MM.1S (cell line): ENCODE data around the gene TGIF1.
"Not testable (repeated sequence)": the region's sequence is repeated elsewhere in the genome, so short reads cannot be mapped to it uniquely, and the experiment has no call there.

Experiments used
- EZH2 ChIP-seq: fragments of 300-600 bp; sonication (generic); optimal IDR thresholded peaks from 2 replicates; pipeline ENCODE3; 2017; ENCODE audit warnings: low read depth, mild to moderate bottlenecking, antibody characterized with exemption, low read length, mixed read lengths
- TF ChIP-seq, protein P1 (sequence below): fragments of 300-600 bp; sonication (generic); IDR thresholded peaks from 2 replicates; pipeline ENCODE4 v1.5.1; 2016; ENCODE audit warnings: antibody characterized with exemption, low read length, mixed read lengths

DNA sequence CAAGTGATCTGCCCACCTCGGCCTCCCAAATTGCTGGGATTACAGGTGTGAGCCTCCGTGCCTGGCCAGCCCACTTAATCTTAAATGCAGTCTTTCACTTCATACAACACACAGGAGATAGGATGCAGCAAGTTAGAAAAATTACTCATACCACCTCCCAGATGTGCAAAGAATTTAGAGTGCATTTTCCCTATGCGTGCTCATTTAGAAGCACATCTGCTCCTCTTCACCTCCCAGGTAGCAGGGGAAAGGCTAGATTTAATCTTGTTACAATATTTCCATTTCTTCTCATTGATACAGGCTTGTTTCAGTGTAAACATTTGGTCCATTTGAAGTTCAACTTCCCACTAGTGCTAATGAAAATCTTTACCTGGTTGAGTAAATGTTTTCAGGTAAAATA is 39.1 kb upstream of the TGIF1 start:
- TF ChIP-seq, protein P1, sequence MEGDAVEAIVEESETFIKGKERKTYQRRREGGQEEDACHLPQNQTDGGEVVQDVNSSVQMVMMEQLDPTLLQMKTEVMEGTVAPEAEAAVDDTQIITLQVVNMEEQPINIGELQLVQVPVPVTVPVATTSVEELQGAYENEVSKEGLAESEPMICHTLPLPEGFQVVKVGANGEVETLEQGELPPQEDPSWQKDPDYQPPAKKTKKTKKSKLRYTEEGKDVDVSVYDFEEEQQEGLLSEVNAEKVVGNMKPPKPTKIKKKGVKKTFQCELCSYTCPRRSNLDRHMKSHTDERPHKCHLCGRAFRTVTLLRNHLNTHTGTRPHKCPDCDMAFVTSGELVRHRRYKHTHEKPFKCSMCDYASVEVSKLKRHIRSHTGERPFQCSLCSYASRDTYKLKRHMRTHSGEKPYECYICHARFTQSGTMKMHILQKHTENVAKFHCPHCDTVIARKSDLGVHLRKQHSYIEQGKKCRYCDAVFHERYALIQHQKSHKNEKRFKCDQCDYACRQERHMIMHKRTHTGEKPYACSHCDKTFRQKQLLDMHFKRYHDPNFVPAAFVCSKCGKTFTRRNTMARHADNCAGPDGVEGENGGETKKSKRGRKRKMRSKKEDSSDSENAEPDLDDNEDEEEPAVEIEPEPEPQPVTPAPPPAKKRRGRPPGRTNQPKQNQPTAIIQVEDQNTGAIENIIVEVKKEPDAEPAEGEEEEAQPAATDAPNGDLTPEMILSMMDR, result not testable (repeated sequence)
- TF ChIP-seq EZH2, result not testable (repeated sequence)
